K562 (cell line): ENCODE data around the gene TMEM143. TPM values are rescaled to one million over a fixed set of nuclear protein-coding genes. Genes with fewer than 3 reads are reported as not detected.

Experiments used
- CAMTA2 ChIP-seq: fragments of 250-450 bp; sonication (Bioruptor Pico); conservative IDR thresholded peaks from 2 replicates; pipeline ENCODE4 v1.5.1; 2022
- ETV1 ChIP-seq: fragments of 450-650 bp; conservative IDR thresholded peaks from 2 replicates; pipeline ENCODE4 v1.6.1; 2016; ENCODE audit warnings: missing genetic modification characterization, control low read depth, low read depth, missing compliant biosample characterization
- KDM2B ChIP-seq: fragments of 250-450 bp; sonication (Bioruptor Pico); IDR thresholded peaks from 2 replicates; pipeline ENCODE4 v1.8.0; 2021; ENCODE audit warnings: mild to moderate bottlenecking, moderate library complexity
- MEIS2 ChIP-seq: fragments of 450-650 bp; IDR thresholded peaks from 2 replicates; pipeline ENCODE4 v1.6.1; 2014; ENCODE audit warnings: mild to moderate bottlenecking; ENCODE audit not compliant: partially characterized antibody
- NONO ChIP-seq, 2 experiments: fragments of 200-400 bp in 1 of 2; fragments of 450-650 bp in 1 of 2; formaldehyde crosslinking in 1 of 2; IDR thresholded peaks; 2 replicates each; pipeline ENCODE4 v1.6.1; 2017; ENCODE audit warnings: low read depth in 2 of 2, mild to moderate bottlenecking in 2 of 2, moderate library complexity in 2 of 2, low read length in 1 of 2
- RUNX1 ChIP-seq: sonication (generic); IDR thresholded peaks from 2 replicates; pipeline ENCODE4 v1.6.1; 2016; ENCODE audit warnings: antibody characterized with exemption, low read depth
- SNIP1 ChIP-seq: fragments of 450-650 bp; IDR thresholded peaks from 2 replicates; pipeline ENCODE4 v1.7.1; 2017; ENCODE audit warnings: low read depth, mild to moderate bottlenecking
- TEAD4 ChIP-seq, 2 experiments: sonication (generic) in 1 of 2; formaldehyde crosslinking in 1 of 2; IDR thresholded peaks; 2 replicates each; pipeline versions ENCODE4 v1.6.1 to v1.8.0; 2012 to 2022; ENCODE audit warnings: borderline replicate concordance in 1 of 2, inconsistent platforms in 1 of 2, low read length in 1 of 2, mild to moderate bottlenecking in 1 of 2, missing genetic modification reagents in 1 of 2
- ZC3H4 ChIP-seq: sonication (generic); formaldehyde crosslinking; IDR thresholded peaks from 2 replicates; pipeline ENCODE4 v1.9.0; 2021; ENCODE audit warnings: missing genetic modification reagents, borderline replicate concordance
- ZNF699 ChIP-seq: fragments of 250-450 bp; sonication (Bioruptor Pico); IDR thresholded peaks from 2 replicates; pipeline ENCODE4 v1.8.0; 2021; ENCODE audit warnings: mild to moderate bottlenecking, moderate library complexity; ENCODE audit not compliant: insufficient replicate concordance
- polyA plus RNA-seq, 8 experiments: library from polyadenylated mRNA; depleted of rRNA in 4 of 8; stranded (reverse) in 5 of 8; unstranded in 3 of 8; fragments of >200 nt; fragmentation: Nextera tagmentation in 2 of 8; fragmentation: Illumina TruSeq in 1 of 8; extraction: Ambion mirVana in 2 of 8; extraction: Trizol in 1 of 8; gene quantifications; 2 replicates each; pipeline versions ENCODE4 v1.2.1 to v1.2.3, GENCODE V29; 2011 to 2014; ENCODE audit warnings: inconsistent platforms in 1 of 8, missing spikeins in 1 of 8
- total RNA-seq, 7 experiments: library from RNA; depleted of rRNA in 6 of 7; stranded (reverse); fragments of >200 nt in 6 of 7; fragmentation: Illumina TruSeq in 2 of 7; extraction: Trizol in 2 of 7; gene quantifications; 2 replicates each; pipeline versions ENCODE4 v1.2.1 to v1.2.3, GENCODE V29; 2011 to 2021; ENCODE audit warnings: low replicate concordance in 1 of 7
- TF ChIP-seq, protein P1 (sequence below): sonication (generic); formaldehyde crosslinking; IDR thresholded peaks from 2 replicates; pipeline ENCODE4 v1.8.1; 2023; ENCODE audit warnings: mild to moderate bottlenecking, missing genetic modification reagents
- TF ChIP-seq, protein P2 (sequence below): sonication (generic); formaldehyde crosslinking; IDR thresholded peaks from 2 replicates; pipeline ENCODE4 v1.8.0; 2022; ENCODE audit warnings: mild to moderate bottlenecking, missing genetic modification reagents, borderline replicate concordance
- TF ChIP-seq, protein P3 (sequence below): fragments of 450-650 bp; formaldehyde crosslinking; IDR thresholded peaks from 2 replicates; pipeline ENCODE4 v1.4.0; 2020; ENCODE audit warnings: mild to moderate bottlenecking, mixed read lengths
- TF ChIP-seq, protein P4 (sequence below): IDR thresholded peaks from 2 replicates; pipeline ENCODE4 v1.6.1; 2011; ENCODE audit not compliant: insufficient read length; ENCODE audit errors: extremely low read depth
- TF ChIP-seq, protein P5 (sequence below): fragments of 450-650 bp; IDR thresholded peaks from 2 replicates; pipeline ENCODE4 v1.6.1; 2017; ENCODE audit warnings: antibody characterized with exemption

TMEM143 gene
- total and polyA plus RNA-seq, 9 of the 15 experiments (the other 6 are each of a cell fraction or from before 2014, with no cell fraction given), result 0.66 to 8.8 (median 4.3) TPM

DNA sequence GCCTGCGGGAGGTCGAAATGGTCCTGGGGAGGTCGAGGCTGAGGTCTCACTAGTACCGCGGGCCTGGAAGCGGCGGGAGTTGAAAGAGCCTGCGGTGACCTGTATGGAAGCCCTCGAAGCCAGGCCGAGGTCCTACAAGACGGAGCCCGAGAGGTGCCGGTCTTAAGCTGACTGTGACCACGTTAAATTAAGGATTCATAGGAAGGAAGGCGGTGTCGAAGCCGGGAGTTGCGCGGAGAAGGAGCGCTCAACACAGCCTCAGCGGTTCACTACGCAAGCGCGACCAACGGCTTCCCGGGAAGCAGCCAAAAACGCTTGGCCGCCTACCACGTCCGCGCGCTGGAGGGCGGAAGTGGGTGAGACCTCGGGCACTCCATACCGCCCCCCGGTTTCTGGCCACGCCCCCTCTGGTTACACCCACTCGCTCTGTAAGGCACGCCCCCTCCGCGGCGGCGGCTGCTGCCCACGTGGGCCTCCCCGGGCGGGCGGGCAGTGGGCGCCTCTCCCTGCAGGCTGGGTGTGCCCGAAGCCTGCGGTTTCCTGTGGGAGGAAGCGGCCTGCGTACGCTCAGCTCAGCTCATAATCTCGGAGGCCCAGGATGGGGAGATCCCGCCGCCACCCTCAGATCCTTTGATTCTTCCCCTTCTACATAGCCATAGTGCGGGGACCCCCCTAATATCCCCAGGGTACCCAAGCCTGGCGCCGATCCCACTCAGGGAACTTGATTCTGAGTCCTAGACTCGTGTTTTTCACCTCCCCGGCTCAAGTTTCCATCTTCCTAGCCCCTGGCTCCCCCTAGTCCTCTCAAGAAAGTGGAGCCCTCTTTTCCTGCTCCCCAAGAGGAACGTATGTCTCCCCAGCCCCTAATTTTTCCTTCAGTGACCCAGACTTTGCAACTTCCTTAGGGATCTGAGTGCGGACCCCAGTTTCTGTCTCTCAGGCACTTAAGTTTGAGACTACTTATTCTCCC is 41.8 kb downstream of the TMEM143 start (continued):
- TF ChIP-seq, protein P1, sequence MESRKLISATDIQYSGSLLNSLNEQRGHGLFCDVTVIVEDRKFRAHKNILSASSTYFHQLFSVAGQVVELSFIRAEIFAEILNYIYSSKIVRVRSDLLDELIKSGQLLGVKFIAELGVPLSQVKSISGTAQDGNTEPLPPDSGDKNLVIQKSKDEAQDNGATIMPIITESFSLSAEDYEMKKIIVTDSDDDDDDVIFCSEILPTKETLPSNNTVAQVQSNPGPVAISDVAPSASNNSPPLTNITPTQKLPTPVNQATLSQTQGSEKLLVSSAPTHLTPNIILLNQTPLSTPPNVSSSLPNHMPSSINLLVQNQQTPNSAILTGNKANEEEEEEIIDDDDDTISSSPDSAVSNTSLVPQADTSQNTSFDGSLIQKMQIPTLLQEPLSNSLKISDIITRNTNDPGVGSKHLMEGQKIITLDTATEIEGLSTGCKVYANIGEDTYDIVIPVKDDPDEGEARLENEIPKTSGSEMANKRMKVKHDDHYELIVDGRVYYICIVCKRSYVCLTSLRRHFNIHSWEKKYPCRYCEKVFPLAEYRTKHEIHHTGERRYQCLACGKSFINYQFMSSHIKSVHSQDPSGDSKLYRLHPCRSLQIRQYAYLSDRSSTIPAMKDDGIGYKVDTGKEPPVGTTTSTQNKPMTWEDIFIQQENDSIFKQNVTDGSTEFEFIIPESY (CRISPR knock-in tag), result peak; percentile 67; the same call in 1 of the 2 replicates
- no peak for TF ChIP-seq KDM2B (CRISPR knock-in tag)
- no peak for TF ChIP-seq SNIP1
- TF ChIP-seq ZC3H4 (CRISPR knock-in tag), result peak; percentile 63; the same call in 1 of the 2 replicates
- TF ChIP-seq RUNX1, result peak; percentile 68; the same call in 1 of the 2 replicates
- peak; percentile 65 for TF ChIP-seq MEIS2
- no peak for TF ChIP-seq ZNF699 (CRISPR knock-in tag)
- TF ChIP-seq, protein P2, sequence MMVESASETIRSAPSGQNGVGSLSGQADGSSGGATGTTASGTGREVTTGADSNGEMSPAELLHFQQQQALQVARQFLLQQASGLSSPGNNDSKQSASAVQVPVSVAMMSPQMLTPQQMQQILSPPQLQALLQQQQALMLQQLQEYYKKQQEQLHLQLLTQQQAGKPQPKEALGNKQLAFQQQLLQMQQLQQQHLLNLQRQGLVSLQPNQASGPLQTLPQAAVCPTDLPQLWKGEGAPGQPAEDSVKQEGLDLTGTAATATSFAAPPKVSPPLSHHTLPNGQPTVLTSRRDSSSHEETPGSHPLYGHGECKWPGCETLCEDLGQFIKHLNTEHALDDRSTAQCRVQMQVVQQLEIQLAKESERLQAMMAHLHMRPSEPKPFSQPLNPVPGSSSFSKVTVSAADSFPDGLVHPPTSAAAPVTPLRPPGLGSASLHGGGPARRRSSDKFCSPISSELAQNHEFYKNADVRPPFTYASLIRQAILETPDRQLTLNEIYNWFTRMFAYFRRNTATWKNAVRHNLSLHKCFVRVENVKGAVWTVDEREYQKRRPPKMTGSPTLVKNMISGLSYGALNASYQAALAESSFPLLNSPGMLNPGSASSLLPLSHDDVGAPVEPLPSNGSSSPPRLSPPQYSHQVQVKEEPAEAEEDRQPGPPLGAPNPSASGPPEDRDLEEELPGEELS (CRISPR knock-in tag), result no peak; the same call in 1 of the 2 replicates
- TF ChIP-seq, protein P3, sequence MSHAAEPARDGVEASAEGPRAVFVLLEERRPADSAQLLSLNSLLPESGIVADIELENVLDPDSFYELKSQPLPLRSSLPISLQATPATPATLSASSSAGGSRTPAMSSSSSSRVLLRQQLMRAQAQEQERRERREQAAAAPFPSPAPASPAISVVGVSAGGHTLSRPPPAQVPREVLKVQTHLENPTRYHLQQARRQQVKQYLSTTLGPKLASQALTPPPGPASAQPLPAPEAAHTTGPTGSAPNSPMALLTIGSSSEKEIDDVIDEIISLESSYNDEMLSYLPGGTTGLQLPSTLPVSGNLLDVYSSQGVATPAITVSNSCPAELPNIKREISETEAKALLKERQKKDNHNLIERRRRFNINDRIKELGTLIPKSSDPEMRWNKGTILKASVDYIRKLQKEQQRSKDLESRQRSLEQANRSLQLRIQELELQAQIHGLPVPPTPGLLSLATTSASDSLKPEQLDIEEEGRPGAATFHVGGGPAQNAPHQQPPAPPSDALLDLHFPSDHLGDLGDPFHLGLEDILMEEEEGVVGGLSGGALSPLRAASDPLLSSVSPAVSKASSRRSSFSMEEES (CRISPR knock-in tag), result no peak
- peak; percentile 81 for TF ChIP-seq TEAD4 (IDR thresholded peaks at IDR 0.05; ENCODE audit: low read length)
- TF ChIP-seq TEAD4 (CRISPR knock-in tag; IDR thresholded peaks at IDR 0.05; ENCODE audit: borderline replicate concordance), result no peak
- TF ChIP-seq NONO (IDR thresholded peaks at IDR 0.05; ENCODE audit: low read depth in 2 of 2, low read length in 1 of 2), result 0 out of 4 replicates have a peak, but pooled peaks of 1 of the 2 experiments have one; percentile 57
- TF ChIP-seq, protein P4, sequence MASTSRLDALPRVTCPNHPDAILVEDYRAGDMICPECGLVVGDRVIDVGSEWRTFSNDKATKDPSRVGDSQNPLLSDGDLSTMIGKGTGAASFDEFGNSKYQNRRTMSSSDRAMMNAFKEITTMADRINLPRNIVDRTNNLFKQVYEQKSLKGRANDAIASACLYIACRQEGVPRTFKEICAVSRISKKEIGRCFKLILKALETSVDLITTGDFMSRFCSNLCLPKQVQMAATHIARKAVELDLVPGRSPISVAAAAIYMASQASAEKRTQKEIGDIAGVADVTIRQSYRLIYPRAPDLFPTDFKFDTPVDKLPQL, result peak; percentile 41
- TF ChIP-seq, protein P5, sequence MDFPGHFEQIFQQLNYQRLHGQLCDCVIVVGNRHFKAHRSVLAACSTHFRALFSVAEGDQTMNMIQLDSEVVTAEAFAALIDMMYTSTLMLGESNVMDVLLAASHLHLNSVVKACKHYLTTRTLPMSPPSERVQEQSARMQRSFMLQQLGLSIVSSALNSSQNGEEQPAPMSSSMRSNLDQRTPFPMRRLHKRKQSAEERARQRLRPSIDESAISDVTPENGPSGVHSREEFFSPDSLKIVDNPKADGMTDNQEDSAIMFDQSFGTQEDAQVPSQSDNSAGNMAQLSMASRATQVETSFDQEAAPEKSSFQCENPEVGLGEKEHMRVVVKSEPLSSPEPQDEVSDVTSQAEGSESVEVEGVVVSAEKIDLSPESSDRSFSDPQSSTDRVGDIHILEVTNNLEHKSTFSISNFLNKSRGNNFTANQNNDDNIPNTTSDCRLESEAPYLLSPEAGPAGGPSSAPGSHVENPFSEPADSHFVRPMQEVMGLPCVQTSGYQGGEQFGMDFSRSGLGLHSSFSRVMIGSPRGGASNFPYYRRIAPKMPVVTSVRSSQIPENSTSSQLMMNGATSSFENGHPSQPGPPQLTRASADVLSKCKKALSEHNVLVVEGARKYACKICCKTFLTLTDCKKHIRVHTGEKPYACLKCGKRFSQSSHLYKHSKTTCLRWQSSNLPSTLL, result no peak
- peak; percentile 85; the same call in 1 of the 2 replicates for TF ChIP-seq ETV1 (tag)
- 0 out of 2 replicates have a peak, but pooled peaks have one; percentile 85 for TF ChIP-seq CAMTA2 (CRISPR knock-in tag)
